GM10266 (cell line): ENCODE results near the gene ENKUR.
A peak's percentile ranks its signal among the peaks of the same experiment; 100 is the strongest.

Experiments used
- DNase-seq: peaks from one replicate; pipeline ENCODE4 v3.0.0; 2012; ENCODE audit errors: extremely low spot score
- TF ChIP-seq, protein P1 (sequence below): IDR thresholded peaks from 2 replicates; pipeline ENCODE4 v1.5.1; 2012; ENCODE audit warnings: mild to moderate bottlenecking, low read depth; ENCODE audit not compliant: control insufficient read depth, insufficient read depth; ENCODE audit errors: missing control alignments

The ENKUR gene

DNA sequence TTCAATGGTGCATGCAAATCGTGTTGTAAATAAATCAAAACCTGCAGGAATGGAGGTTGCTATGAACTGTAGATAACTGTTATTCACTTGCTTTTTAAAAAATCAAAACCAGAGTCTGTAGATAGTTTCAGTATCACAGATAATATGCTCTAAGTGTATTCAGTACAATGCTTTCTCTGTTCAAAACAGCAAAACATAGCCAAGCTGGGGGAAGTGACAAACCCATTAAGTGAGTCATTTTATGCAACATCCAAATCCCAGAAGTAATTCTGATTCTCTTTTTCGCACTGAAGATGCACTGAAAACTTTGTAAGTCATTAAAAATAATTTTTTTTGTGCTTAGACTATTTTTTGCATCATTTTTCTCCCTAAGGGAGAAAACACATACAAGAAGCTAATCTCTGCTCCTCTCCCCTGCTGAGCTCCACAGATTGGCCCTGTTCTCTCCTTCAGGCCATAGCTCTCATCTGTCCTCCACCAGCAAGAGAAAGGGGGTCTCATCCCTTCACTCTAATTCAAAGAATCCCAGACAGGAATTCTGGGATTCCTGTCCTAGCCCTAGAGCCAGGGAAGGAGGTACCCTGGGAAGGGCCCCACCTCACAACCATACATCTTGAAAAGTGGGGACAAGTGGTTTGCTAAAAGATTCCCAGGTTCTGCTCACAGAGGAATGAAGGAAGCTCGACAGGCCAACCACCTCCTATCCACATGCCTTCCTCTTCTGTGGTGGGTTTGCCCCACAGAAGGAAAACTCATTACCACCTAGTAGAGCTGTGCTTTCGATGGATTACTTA lies 68.5 kb downstream of the ENKUR start:
- TF ChIP-seq, protein P1, sequence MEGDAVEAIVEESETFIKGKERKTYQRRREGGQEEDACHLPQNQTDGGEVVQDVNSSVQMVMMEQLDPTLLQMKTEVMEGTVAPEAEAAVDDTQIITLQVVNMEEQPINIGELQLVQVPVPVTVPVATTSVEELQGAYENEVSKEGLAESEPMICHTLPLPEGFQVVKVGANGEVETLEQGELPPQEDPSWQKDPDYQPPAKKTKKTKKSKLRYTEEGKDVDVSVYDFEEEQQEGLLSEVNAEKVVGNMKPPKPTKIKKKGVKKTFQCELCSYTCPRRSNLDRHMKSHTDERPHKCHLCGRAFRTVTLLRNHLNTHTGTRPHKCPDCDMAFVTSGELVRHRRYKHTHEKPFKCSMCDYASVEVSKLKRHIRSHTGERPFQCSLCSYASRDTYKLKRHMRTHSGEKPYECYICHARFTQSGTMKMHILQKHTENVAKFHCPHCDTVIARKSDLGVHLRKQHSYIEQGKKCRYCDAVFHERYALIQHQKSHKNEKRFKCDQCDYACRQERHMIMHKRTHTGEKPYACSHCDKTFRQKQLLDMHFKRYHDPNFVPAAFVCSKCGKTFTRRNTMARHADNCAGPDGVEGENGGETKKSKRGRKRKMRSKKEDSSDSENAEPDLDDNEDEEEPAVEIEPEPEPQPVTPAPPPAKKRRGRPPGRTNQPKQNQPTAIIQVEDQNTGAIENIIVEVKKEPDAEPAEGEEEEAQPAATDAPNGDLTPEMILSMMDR = no peak
- DNase-seq = peak; percentile 38

DNA sequence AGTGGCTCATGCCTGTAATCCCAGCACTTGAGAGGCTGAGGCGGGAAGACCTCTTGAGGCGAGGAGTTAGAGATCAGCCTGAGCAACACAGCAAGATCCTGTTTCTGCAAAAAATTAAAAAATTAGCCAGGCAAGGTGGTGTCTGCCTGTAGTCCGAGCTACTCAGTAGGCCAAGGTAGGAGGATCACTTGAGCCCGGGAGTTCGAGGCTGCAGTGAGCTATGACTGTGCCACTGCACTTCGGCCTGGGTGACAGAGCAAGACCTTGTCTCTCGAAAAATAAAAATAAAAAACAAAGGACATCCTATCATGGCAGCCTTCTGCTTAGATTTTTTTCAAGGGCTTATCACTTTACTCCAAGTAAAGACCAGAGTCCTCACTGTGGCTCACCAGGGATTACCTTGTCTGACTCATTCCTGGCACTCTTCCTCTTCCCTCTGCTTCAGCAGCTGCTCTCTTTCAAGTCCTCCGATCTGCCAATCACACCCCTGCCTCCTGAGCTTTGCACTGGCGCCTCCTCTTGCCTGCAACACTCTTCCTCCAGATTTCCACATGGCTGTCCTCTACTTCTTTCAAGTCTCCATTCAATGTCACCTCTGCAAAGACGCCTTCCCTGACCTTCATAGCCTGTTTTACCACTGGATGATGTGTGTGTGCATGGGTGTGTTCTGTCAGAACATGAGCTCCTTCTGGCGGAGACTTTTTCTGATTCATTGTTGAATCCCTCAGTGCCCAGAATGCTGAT lies 71.3 kb downstream of the ENKUR start:
- TF ChIP-seq, protein P1 = no peak
- no peak for DNase-seq

DNA sequence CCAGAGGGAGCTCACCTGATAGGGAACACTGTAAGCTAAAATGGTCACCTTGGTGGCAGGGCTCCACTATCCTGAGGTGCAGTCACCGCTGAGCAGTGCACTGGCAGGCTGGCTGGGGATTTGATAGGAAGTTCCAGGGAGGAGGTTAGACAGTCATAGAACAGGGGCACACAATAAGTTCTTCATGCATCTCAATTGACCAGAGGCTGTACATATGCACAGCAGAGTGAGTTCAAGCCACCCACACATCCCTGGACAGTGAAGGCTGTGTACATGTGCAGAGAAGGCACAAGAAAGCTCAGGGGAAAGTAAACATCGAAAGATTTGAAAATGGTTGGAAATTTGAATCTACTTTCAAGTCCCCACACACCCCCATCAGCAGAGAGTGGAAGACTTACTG lies 77.4 kb downstream of the ENKUR start:
- TF ChIP-seq, protein P1 = no peak
- no peak for DNase-seq

DNA sequence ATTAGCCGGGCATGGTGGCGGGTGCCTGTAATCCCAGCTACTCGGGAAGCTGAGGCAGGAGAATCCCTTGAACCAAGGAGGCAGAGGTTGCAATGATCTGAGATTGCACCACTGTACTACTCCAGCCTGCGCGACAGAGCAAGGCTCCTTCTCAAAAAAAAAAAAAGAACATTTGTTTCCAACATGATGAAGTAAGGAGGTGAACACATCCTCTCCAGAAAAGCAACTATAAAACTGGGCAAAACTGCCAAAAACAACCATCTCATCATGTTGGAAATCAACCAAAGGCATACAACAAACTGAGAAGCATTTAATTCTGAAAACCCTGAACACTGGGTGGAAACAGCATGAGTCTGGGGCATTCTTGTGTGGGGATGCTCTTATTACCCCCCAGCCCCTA lies 77.9 kb downstream of the ENKUR start:
- TF ChIP-seq, protein P1 = no peak
- DNase-seq = no peak

DNA sequence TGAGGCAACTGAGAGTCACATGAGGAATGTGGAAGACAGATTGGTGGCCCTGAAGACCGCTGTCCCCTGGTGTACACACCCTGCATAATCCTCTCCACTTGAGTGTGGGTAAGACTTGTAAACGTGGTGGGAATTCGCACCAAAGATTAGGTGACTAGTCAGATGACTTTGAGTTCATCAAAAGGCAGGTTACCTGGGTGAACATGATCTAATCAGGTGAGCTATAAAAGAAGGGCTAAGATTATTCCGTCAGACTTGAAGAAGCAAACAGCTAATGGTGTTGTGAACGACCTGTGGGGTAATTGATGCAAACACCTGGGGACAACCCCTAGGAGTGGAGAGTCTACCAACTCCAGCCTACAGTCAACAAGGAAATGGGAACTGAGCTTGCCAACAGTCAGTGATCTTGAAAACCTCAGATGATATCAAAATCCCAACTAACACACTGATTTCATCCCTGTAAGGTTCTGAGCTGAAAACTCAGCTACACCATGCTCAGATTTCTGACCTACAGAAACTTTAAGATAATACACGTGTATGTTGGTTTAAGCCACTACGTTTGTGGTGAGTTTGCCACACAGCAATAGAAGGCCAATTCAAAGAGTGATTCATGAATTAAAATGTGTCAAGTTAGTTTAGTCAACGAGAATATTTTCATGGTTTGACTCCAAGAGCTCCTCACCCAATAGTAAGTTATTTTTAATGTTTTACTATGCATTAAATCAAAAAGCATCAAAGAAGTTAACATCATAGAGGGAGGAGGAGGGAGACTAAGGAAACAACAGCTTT lies 80.3 kb downstream of the ENKUR start:
- no peak for DNase-seq

More for the DNA sequence above, 80.3 kb downstream of the ENKUR start:
- TF ChIP-seq, protein P1 = no peak
